GM04503 (cell line): ENCODE results near the gene PRDM7.
A peak's percentile ranks its signal among the peaks of the same experiment; 100 is the strongest.

ENCODE experiments used
- DNase-seq: peaks from one replicate; pipeline ENCODE4 v3.0.0-alpha.2; 2012; ENCODE audit warnings: low read depth

Gene PRDM7

GRCh38 chr16:90035902-90036301 is 41.2 kb downstream of the PRDM7 start:
- DNase-seq: no peak

- no peak for DNase-seq
Measured at GRCh38 chr16:90034504-90034903, 42.6 kb downstream of the PRDM7 start.

- DNase-seq: no peak
Measured at GRCh38 chr16:90033387-90033786, 43.7 kb downstream of the PRDM7 start.

- DNase-seq: no peak
Measured at GRCh38 chr16:90032674-90033331, 44.3 kb downstream of the PRDM7 start.

- no peak for DNase-seq
Measured at GRCh38 chr16:90031931-90032673, 45.0 kb downstream of the PRDM7 start.

- DNase-seq: no peak
Measured at GRCh38 chr16:90031186-90031930, 45.8 kb downstream of the PRDM7 start.

- no peak for DNase-seq
Measured at GRCh38 chr16:90028985-90029384, 48.1 kb downstream of the PRDM7 start.

- no peak for DNase-seq
Measured at GRCh38 chr16:90027611-90028010, 49.5 kb downstream of the PRDM7 start.

- DNase-seq: no peak
Measured at GRCh38 chr16:90026135-90026534, 51.0 kb downstream of the PRDM7 start.

- DNase-seq: no peak
Measured at GRCh38 chr16:90023078-90023447, 54.1 kb downstream of the PRDM7 start.

GRCh38 chr16:90022209-90023077 is 54.7 kb downstream of the PRDM7 start:
- DNase-seq: peak; percentile 38

GRCh38 chr16:90020838-90021382 is 56.2 kb downstream of the PRDM7 start:
- no peak for DNase-seq

- DNase-seq: no peak
Measured at GRCh38 chr16:90020260-90020837, 56.8 kb downstream of the PRDM7 start.

GRCh38 chr16:90019543-90020259 is 57.4 kb downstream of the PRDM7 start:
- peak; percentile 34 for DNase-seq

- no peak for DNase-seq
Measured at GRCh38 chr16:90018652-90019542, 58.2 kb downstream of the PRDM7 start, which contains the start of gene DBNDD1. Gene DBNDD1, minus strand, starts transcription at chr16:90019456. Its CDS starts 115 bp downstream, at chr16:90019341.

GRCh38 chr16:90018297-90018651 is 58.9 kb downstream of the PRDM7 start:
- no peak for DNase-seq

GRCh38 chr16:90016339-90016950 is 60.7 kb downstream of the PRDM7 start:
- no peak for DNase-seq

- DNase-seq: no peak
Measured at GRCh38 chr16:90015586-90016338, 61.4 kb downstream of the PRDM7 start.
